SK-N-SH (cell line): ENCODE results near the gene CYBA. TPM values are rescaled to one million over a fixed set of nuclear protein-coding genes. Genes with fewer than 3 reads are reported as not detected.

Experiments used
- CTCF ChIA-PET: fragments of 300-600, 350-600 bp; formaldehyde crosslinking; extraction: SDS; loops from one replicate; lab custom pipeline; 2021; lab: Yijun Ruan, JAX
- POLR2A ChIA-PET: fragments of 350-600 bp; sonication (Branson Sonifier 250); formaldehyde crosslinking; extraction: SDS; loops from one replicate; lab custom pipeline; 2020; ENCODE audit warnings: antibody characterized with exemption, inconsistent platforms; lab: Yijun Ruan, JAX
- DNase-seq: peaks from one replicate; pipeline ENCODE4 v3.0.0; 2012
- H2AFZ ChIP-seq: fragments of 200-600 bp; sonication (generic); 2 replicates; pipeline ENCODE4 v1.8.1; 2016; ENCODE audit warnings: antibody characterized with exemption, mild to moderate bottlenecking, low read depth
- H3F3A ChIP-seq: fragments of 200-600 bp; sonication (generic); replicated peaks from 2 replicates; pipeline ENCODE3; 2016; ENCODE audit warnings: antibody characterized with exemption, mild to moderate bottlenecking; ENCODE audit not compliant: insufficient read depth
- H3K27ac ChIP-seq, 2 experiments: fragments of 200-500 bp in 1 of 2; fragments of 200-600 bp in 1 of 2; sonication (Bioruptor generic) in 1 of 2; sonication (generic), shearing (Covaris generic) in 1 of 2; 2 replicates each; pipeline versions ENCODE4 v1.5.1 to v1.6.1; 2014 to 2016; ENCODE audit warnings: low read depth in 2 of 2, inconsistent platforms in 1 of 2, low read length in 1 of 2, mild to moderate bottlenecking in 1 of 2, mixed read lengths in 1 of 2
- H3K27me3 ChIP-seq: fragments of 200-600 bp; sonication (generic), shearing (Covaris generic); 2 replicates; pipeline ENCODE4 v1.6.1; 2016; ENCODE audit warnings: mixed run types; ENCODE audit not compliant: insufficient read depth
- H3K36me3 ChIP-seq, 2 experiments: fragments of 200-500 bp in 1 of 2; fragments of 200-600 bp in 1 of 2; sonication (Bioruptor generic) in 1 of 2; sonication (generic) in 1 of 2; replicated peaks in 1 of 2; 2 replicates each; pipeline versions ENCODE3 to v1.5.1; 2014 to 2016; ENCODE audit warnings: low read length in 1 of 2, mild to moderate bottlenecking in 1 of 2; ENCODE audit not compliant: insufficient read depth in 2 of 2, control insufficient read depth in 1 of 2
- H3K4me1 ChIP-seq, 2 experiments: fragments of 200-500 bp in 1 of 2; fragments of 200-600 bp in 1 of 2; sonication (Bioruptor generic) in 1 of 2; sonication (generic), shearing (Covaris generic) in 1 of 2; 2 replicates each; pipeline versions ENCODE4 v1.5.1 to v1.6.1; 2014 to 2016; ENCODE audit warnings: low read depth in 1 of 2, low read length in 1 of 2, mixed run types in 1 of 2; ENCODE audit not compliant: insufficient read depth in 2 of 2, control insufficient read depth in 1 of 2
- H3K4me2 ChIP-seq: fragments of 200-600 bp; sonication (generic), shearing (Covaris generic); 2 replicates; pipeline ENCODE4 v1.6.1; 2017; ENCODE audit warnings: mixed run types
- H3K4me3 ChIP-seq, 2 experiments: fragments of 200-500 bp in 1 of 2; fragments of 200-600 bp in 1 of 2; sonication (Bioruptor generic) in 1 of 2; sonication (generic), shearing (Covaris generic) in 1 of 2; 2 replicates each; pipeline versions ENCODE4 v1.5.1 to v1.8.1; 2014 to 2016; ENCODE audit warnings: low read depth in 2 of 2, inconsistent platforms in 1 of 2, low read length in 1 of 2, mild to moderate bottlenecking in 1 of 2, mixed read lengths in 1 of 2, moderate library complexity in 1 of 2
- H3K79me2 ChIP-seq: fragments of 200-600 bp; sonication (generic); 2 replicates; pipeline ENCODE4 v1.8.1; 2017; ENCODE audit warnings: mild to moderate bottlenecking; ENCODE audit not compliant: insufficient read depth
- H3K9ac ChIP-seq: fragments of 200-600 bp; sonication (generic); 2 replicates; pipeline ENCODE4 v1.6.1; 2017; ENCODE audit warnings: mixed run types
- H3K9me2 ChIP-seq: fragments of 200-600 bp; sonication (generic); 2 replicates; pipeline ENCODE4 v1.6.1; 2017; ENCODE audit warnings: mixed run types
- H3K9me3 ChIP-seq: fragments of 200-600 bp; sonication (generic); 2 replicates; pipeline ENCODE4 v1.6.1; 2017; ENCODE audit warnings: mixed run types, mild to moderate bottlenecking, moderate library complexity
- H4K20me1 ChIP-seq: fragments of 200-600 bp; sonication (generic); 2 replicates; pipeline ENCODE4 v1.6.1; 2017; ENCODE audit warnings: mild to moderate bottlenecking, mixed run types; ENCODE audit not compliant: insufficient read depth
- CTCF ChIP-seq: fragments of 200-600 bp; sonication (generic); IDR thresholded peaks from 2 replicates; pipeline ENCODE4 v1.6.1; 2017; ENCODE audit warnings: antibody characterized with exemption, mild to moderate bottlenecking, moderate library complexity
- ELF1 ChIP-seq: IDR thresholded peaks from 2 replicates; pipeline ENCODE4 v1.4.0; 2012
- FOXJ3 ChIP-seq: sonication (generic); formaldehyde crosslinking; IDR thresholded peaks from 2 replicates; pipeline ENCODE4 v1.5.1; 2020; ENCODE audit warnings: mild to moderate bottlenecking, missing genetic modification reagents
- FOXM1 ChIP-seq: IDR thresholded peaks from 2 replicates; pipeline ENCODE4 v1.4.0; 2012; ENCODE audit warnings: low read depth, mild to moderate bottlenecking
- GABPA ChIP-seq: IDR thresholded peaks from 2 replicates; pipeline ENCODE4 v1.4.0; 2012; ENCODE audit warnings: low read depth, mild to moderate bottlenecking
- GATA2 ChIP-seq: sonication (generic); formaldehyde crosslinking; IDR thresholded peaks from 2 replicates; pipeline ENCODE4 v1.5.0; 2020; ENCODE audit warnings: mild to moderate bottlenecking, missing genetic modification reagents
- MEF2A ChIP-seq: IDR thresholded peaks from 2 replicates; pipeline ENCODE4 v1.4.0; 2012; ENCODE audit warnings: low read depth, borderline replicate concordance
- MXI1 ChIP-seq: IDR thresholded peaks from 2 replicates; pipeline ENCODE4 v1.6.1; 2012; ENCODE audit warnings: mild to moderate bottlenecking, low read depth, low read length, improper control_type of control experiment
- NFIC ChIP-seq: IDR thresholded peaks from 2 replicates; pipeline ENCODE4 v1.4.0; 2012; ENCODE audit warnings: borderline replicate concordance
- NRF1 ChIP-seq: IDR thresholded peaks from 2 replicates; pipeline ENCODE4 v1.6.1; 2012; ENCODE audit warnings: low read depth, mild to moderate bottlenecking, low read length
- POLR2AphosphoS5 ChIP-seq: IDR thresholded peaks from 2 replicates; pipeline ENCODE4 v1.6.1; 2012; ENCODE audit warnings: low read depth, low read length
- RCOR1 ChIP-seq: fragments of 150-350 bp; IDR thresholded peaks from 2 replicates; pipeline ENCODE4 v1.6.1; 2017; ENCODE audit warnings: antibody characterized with exemption, low read length
- SIN3A ChIP-seq: IDR thresholded peaks from 2 replicates; pipeline ENCODE4 v1.6.1; 2012; ENCODE audit warnings: low read depth, mild to moderate bottlenecking, low read length, moderate library complexity, borderline replicate concordance
- SMC3 ChIP-seq: IDR thresholded peaks from 2 replicates; pipeline ENCODE4 v1.6.1; 2012; ENCODE audit warnings: low read depth, low read length, improper control_type of control experiment
- TAF1 ChIP-seq: IDR thresholded peaks from 2 replicates; pipeline ENCODE4 v1.6.1; 2012; ENCODE audit warnings: low read depth, mild to moderate bottlenecking, low read length, moderate library complexity, borderline replicate concordance
- TEAD4 ChIP-seq: IDR thresholded peaks from 2 replicates; pipeline ENCODE4 v1.4.0; 2012; ENCODE audit warnings: mild to moderate bottlenecking, borderline replicate concordance; ENCODE audit not compliant: insufficient read depth
- USF2 ChIP-seq: fragments of 150-350 bp; IDR thresholded peaks from 2 replicates; pipeline ENCODE4 v1.6.1; 2017; ENCODE audit warnings: antibody characterized with exemption, low read length, low read depth, borderline replicate concordance
- YY1 ChIP-seq: IDR thresholded peaks from 2 replicates; pipeline ENCODE4 v1.4.0; 2012; ENCODE audit warnings: low read depth, mild to moderate bottlenecking
- ZBTB33 ChIP-seq: IDR thresholded peaks from 2 replicates; pipeline ENCODE4 v1.4.0; 2012; ENCODE audit warnings: low read depth, borderline replicate concordance
- WGBS: methylation state at CpG from one replicate; pipeline ENCODE4 v1.1.6; 2017; ENCODE audit warnings: low lambda C conversion rate; 5-methylcytosine and 5-hydroxymethylcytosine counted together
- polyA plus RNA-seq, 3 experiments: library from polyadenylated mRNA; depleted of rRNA; stranded (reverse); fragments of >200 nt; gene quantifications; 2 replicates each; pipeline ENCODE4 v1.2.3, GENCODE V29; 2012

The CYBA gene
- polyA plus RNA-seq, 1 of the 3 experiments (the other 2 are of a cell fraction) = 176 TPM

- Histone ChIP-seq H3K36me3 (peaks cover 0 to 8% of the 10 kb centered on the region in 2 experiments), H3K4me1 (peaks cover 4 to 6% of the 10 kb centered on the region in 2 experiments; a peak in 2 of 4 replicates), H3K4me3 (no peak overlapping the region), H3K27ac (no peak overlapping the region), H2AFZ (no peak overlapping the region), H3K9me3 (no peaks in the 10 kb centered on the region), H3K79me2 (peaks cover 5% of the 10 kb centered on the region; the same call in 1 of the 2 replicates), H3K4me2 (no peak overlapping the region), H4K20me1 (no peaks in the 10 kb centered on the region), H3K9ac (no peak overlapping the region), H3K27me3 (no peaks in the 10 kb centered on the region), H3K9me2 (no peaks in the 10 kb centered on the region), H3F3A (no peaks in the 10 kb centered on the region)
- POLR2A ChIA-PET = no interaction called here
- CTCF ChIA-PET = no interaction called here
- no peak for TF ChIP-seq GATA2
- no peak for TF ChIP-seq ZBTB33
- TF ChIP-seq USF2 = no peak
- TF ChIP-seq RCOR1 = no peak
- TF ChIP-seq POLR2AphosphoS5 = no peak
- no peak for TF ChIP-seq GABPA
- no peak for TF ChIP-seq TAF1
- no peak for TF ChIP-seq FOXJ3 (CRISPR knock-in tag)
- no peak for TF ChIP-seq MEF2A
- TF ChIP-seq YY1 = no peak
- no peak for TF ChIP-seq CTCF
- no peak for TF ChIP-seq SIN3A
- TF ChIP-seq TEAD4 = no peak
- no peak for TF ChIP-seq MXI1
- no peak for TF ChIP-seq FOXM1
- no peak for TF ChIP-seq NRF1
- no peak for TF ChIP-seq NFIC
- no peak for TF ChIP-seq ELF1
- TF ChIP-seq SMC3 = no peak
- DNase-seq = no peak
- 88% methylated on average over 5 of the region's 29 CpGs for WGBS
Measured at GRCh38 chr16:88655733-88656281, 5.0 kb upstream of the CYBA start.
